ENCODE data around the gene MYCBP.
A peak's percentile ranks its signal among the peaks of the same experiment; 100 is the strongest.

MYCBP gene

DNA sequence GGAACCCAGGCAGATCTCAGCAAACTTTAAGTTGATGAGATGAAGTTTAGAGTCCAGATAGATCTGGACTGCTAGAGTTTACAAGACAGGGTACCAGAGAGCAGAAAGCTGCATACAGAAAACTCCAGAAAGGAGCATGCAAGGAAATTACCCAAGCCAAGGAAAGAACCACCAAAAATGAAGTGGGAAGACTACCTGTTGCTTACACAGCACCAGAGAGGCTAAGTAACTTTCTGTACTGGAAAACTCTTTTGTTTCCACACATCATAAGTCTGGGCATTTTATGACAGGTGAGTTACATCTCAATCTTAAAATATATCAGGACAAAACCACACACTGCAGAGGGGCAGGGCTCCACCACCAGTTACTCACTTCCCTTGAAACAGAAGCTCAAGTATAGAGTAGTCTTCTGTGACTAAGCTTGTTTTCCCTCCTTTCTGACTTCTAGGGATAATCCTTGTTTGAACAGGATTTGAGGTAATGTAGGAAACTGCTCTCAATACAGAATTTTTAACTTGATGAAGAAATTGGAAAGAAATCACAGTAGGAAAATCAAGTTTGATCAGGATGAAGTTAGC lies 25.6 kb upstream of the MYCBP start:
- no peak overlapping the region for H3K4me3 ChIP-seq (ENCODE audit: low read length in 2 of 2)
- no peak overlapping the region for H3K9ac ChIP-seq (ENCODE audit: low read depth in 1 of 2, low read length in 2 of 2)
- H3K27me3 ChIP-seq (ENCODE audit: control insufficient read depth in 2 of 2, insufficient read depth in 2 of 2, low read length in 2 of 2), result no peaks in the 10 kb centered on the region
- no peaks in the 10 kb centered on the region for H3K4me1 ChIP-seq (ENCODE audit: control insufficient read depth in 2 of 2, insufficient read depth in 2 of 2, low read length in 2 of 2)
- H3K36me3 ChIP-seq (ENCODE audit: control insufficient read depth in 2 of 2, insufficient read depth in 2 of 2, low read length in 2 of 2), result no peaks in the 10 kb centered on the region
- H3K9me3 ChIP-seq (ENCODE audit: control insufficient read depth in 2 of 2, low read length in 2 of 2), result no peaks in the 10 kb centered on the region
- H3K27ac ChIP-seq (ENCODE audit: low read depth in 2 of 2, low read length in 2 of 2), result no peak overlapping the region

DNA sequence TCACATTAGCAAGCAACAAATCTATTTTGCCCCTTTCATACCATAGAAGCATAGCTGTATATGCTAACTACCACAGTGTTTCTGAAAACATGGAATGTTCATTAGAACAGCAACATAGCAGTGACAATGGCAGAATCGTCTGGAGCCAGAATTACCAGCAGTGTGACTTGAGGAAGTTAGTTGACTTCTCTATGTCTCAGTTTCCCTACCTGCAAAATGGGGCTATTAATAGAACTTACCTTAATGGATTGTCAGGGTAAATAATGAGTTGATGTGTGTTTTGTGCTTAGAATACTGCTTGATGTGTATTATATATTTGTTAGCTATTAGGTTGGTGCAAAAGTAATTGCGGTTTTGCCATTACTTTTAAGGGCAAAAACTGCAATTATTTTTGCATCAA lies 23.0 kb upstream of the MYCBP start:
- H3K4me1 ChIP-seq (ENCODE audit: control insufficient read depth in 2 of 2, insufficient read depth in 2 of 2, low read length in 2 of 2), result no peaks in the 10 kb centered on the region
- H3K36me3 ChIP-seq (ENCODE audit: control insufficient read depth in 2 of 2, insufficient read depth in 2 of 2, low read length in 2 of 2), result peaks cover 0 to 5% of the 10 kb centered on the region in 2 donors
- no peak overlapping the region for H3K27ac ChIP-seq (ENCODE audit: low read depth in 2 of 2, low read length in 2 of 2)
- H3K9me3 ChIP-seq (ENCODE audit: control insufficient read depth in 2 of 2, low read length in 2 of 2), result no peaks in the 10 kb centered on the region
- no peak overlapping the region for H3K9ac ChIP-seq (ENCODE audit: low read depth in 1 of 2, low read length in 2 of 2)
- H3K27me3 ChIP-seq (ENCODE audit: control insufficient read depth in 2 of 2, insufficient read depth in 2 of 2, low read length in 2 of 2), result no peaks in the 10 kb centered on the region
- H3K4me3 ChIP-seq (ENCODE audit: low read length in 2 of 2), result no peak overlapping the region

DNA sequence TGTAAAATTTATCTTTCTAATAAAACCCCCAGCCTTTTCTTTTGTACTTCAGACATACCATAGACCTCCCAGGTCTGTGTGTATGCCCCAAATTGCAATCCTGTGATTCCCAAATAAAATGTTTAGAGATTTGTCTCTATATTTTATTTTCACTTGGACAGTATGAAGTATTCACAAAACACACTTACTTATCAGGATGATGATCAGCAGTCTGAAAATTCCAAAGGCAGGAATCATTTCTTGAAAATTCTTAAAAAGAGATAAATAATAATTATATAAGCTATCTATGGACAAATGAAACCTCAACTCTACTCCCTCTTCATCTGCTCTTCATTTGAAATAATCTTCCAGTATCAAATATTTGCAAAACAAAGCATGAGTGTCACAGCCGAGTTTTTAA lies 19.8 kb upstream of the MYCBP start:
- no peaks in the 10 kb centered on the region for H3K9me3 ChIP-seq (ENCODE audit: control insufficient read depth in 2 of 2, low read length in 2 of 2)
- H3K27ac ChIP-seq (ENCODE audit: low read depth in 2 of 2, low read length in 2 of 2), result no peak overlapping the region
- no peak overlapping the region for H3K9ac ChIP-seq (ENCODE audit: low read depth in 1 of 2, low read length in 2 of 2)
- H3K36me3 ChIP-seq (ENCODE audit: control insufficient read depth in 2 of 2, insufficient read depth in 2 of 2, low read length in 2 of 2), result peaks cover 0 to 10% of the 10 kb centered on the region in 2 donors
- H3K4me1 ChIP-seq (ENCODE audit: control insufficient read depth in 2 of 2, insufficient read depth in 2 of 2, low read length in 2 of 2), result no peaks in the 10 kb centered on the region
- H3K27me3 ChIP-seq (ENCODE audit: control insufficient read depth in 2 of 2, insufficient read depth in 2 of 2, low read length in 2 of 2), result no peaks in the 10 kb centered on the region
- no peak overlapping the region for H3K4me3 ChIP-seq (ENCODE audit: low read length in 2 of 2)

DNA sequence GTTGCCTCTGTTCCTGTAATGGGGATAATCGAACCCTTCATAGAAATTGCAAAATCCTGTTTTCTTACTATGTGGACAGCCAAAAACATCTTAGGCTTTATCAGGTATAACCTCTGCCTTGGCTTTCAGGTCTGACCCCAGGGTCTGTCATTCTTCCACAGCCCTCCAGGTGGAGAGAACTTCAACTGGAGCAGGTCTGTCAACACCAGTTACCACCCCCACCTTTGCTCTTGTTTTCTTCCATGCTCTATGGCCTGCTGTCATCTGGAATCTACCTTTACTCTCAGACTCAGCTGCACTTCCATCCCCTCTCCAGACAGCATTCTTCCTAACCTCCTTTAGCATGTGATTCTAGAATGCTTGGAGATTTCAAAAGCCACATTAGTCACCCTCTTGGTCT lies 18.6 kb upstream of the MYCBP start:
- Histone ChIP-seq H3K27ac (ENCODE audit: low read depth in 2 of 2, low read length in 2 of 2) (no peak overlapping the region), H3K9me3 (ENCODE audit: control insufficient read depth in 2 of 2, low read length in 2 of 2) (no peaks in the 10 kb centered on the region), H3K4me1 (ENCODE audit: control insufficient read depth in 2 of 2, insufficient read depth in 2 of 2, low read length in 2 of 2) (no peaks in the 10 kb centered on the region), H3K27me3 (ENCODE audit: control insufficient read depth in 2 of 2, insufficient read depth in 2 of 2, low read length in 2 of 2) (no peaks in the 10 kb centered on the region), H3K9ac (ENCODE audit: low read depth in 1 of 2, low read length in 2 of 2) (no peak overlapping the region), H3K4me3 (ENCODE audit: low read length in 2 of 2) (no peak overlapping the region), H3K36me3 (ENCODE audit: control insufficient read depth in 2 of 2, insufficient read depth in 2 of 2, low read length in 2 of 2) (peaks cover 0 to 10% of the 10 kb centered on the region in 2 donors)

DNA sequence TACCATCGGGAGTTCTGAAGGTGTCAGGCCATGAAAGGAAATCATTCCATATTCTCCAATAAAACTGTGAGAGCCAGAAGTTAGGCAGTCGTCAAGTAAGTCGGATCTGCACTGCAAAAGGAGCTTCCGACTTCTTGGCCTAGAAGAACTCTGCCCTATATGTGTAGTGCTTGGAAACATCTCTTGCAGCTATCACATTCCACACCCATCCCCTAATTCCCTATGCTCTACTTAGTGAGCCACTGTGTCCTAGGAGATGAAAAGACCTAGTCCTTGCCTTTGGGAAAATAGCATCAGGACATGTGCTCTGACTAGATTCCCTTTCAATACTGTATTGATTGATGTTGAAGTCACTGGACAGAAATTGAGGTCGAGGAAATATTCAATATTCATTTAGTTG lies 16.4 kb upstream of the MYCBP start:
- Histone ChIP-seq H3K36me3 (ENCODE audit: control insufficient read depth in 2 of 2, insufficient read depth in 2 of 2, low read length in 2 of 2) (peaks cover 0 to 10% of the 10 kb centered on the region in 2 donors), H3K27ac (ENCODE audit: low read depth in 2 of 2, low read length in 2 of 2) (no peak overlapping the region), H3K4me1 (ENCODE audit: control insufficient read depth in 2 of 2, insufficient read depth in 2 of 2, low read length in 2 of 2) (no peaks in the 10 kb centered on the region), H3K9me3 (ENCODE audit: control insufficient read depth in 2 of 2, low read length in 2 of 2) (no peaks in the 10 kb centered on the region), H3K9ac (ENCODE audit: low read depth in 1 of 2, low read length in 2 of 2) (no peak overlapping the region), H3K27me3 (ENCODE audit: control insufficient read depth in 2 of 2, insufficient read depth in 2 of 2, low read length in 2 of 2) (no peaks in the 10 kb centered on the region), H3K4me3 (ENCODE audit: low read length in 2 of 2) (no peak overlapping the region)

DNA sequence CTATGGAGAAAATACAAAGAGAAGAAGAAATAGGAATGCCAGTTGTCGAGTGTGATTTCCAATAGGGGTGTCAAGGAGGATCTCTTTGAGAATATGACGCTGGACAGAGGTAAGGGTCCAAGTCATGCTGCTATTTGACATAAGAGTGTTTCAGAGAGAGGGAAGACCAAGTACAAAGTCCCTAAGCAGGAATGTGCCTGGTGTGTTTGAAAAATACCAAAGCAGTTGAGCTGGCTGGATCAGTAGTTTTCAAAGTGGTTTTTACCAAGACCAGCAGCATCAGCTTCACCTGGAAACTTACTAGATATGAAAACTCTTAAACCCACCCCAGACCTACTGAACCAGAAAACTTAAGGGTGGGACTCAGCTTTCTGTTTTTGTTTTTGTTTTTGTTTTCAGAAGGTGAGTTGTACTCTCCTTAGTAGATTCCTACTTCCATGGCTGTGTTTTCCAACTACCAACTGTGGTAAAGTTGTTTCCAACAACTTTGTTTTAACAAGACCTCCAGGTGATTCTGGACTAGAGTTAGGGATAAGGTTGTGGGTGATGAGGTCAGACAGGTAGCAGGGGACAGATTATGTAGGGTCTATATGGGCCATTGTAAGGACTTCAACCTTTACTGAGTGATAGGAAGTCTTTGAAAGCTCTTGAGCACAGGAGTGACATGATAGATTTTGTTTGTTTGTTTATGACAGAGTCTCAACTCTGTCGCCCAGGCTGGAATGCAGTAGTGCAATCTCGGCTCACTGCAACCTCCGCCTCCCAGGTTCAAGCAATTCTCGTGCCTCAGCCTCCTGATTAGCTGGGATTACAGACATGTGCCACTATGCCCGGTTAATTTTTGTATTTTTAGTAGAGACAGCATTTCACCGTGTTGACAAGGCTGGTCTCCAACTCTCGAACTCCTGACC lies 15.5 kb upstream of the MYCBP start:
- Histone ChIP-seq H3K4me3 (ENCODE audit: low read length in 2 of 2) (no peak overlapping the region), H3K27ac (ENCODE audit: low read depth in 2 of 2, low read length in 2 of 2) (no peak overlapping the region), H3K9me3 (ENCODE audit: control insufficient read depth in 2 of 2, low read length in 2 of 2) (no peaks in the 10 kb centered on the region), H3K4me1 (ENCODE audit: control insufficient read depth in 2 of 2, insufficient read depth in 2 of 2, low read length in 2 of 2) (no peaks in the 10 kb centered on the region), H3K9ac (ENCODE audit: low read depth in 1 of 2, low read length in 2 of 2) (no peak overlapping the region), H3K27me3 (ENCODE audit: control insufficient read depth in 2 of 2, insufficient read depth in 2 of 2, low read length in 2 of 2) (no peaks in the 10 kb centered on the region), H3K36me3 (ENCODE audit: control insufficient read depth in 2 of 2, insufficient read depth in 2 of 2, low read length in 2 of 2) (peaks cover 0 to 10% of the 10 kb centered on the region in 2 donors)

DNA sequence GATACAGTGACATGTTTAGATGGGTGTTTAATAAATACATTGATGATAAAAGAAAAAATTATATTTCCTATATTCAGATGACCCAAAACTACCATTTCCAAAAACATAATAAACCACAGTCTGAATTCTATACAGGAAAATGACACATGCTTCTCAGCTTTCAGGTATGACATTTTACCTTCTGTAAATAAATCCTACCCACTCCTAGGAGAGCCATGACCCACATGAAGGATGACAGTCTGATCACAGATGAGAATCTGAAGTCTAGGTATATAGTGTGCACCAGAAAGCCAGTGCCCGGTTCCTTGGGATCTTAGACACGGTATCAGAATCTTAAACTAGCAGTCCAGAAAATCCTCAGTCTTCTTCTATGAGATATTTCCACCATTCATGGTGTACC lies 11.9 kb upstream of the MYCBP start:
- peaks cover 0 to 5% of the 10 kb centered on the region in 2 donors for H3K36me3 ChIP-seq (ENCODE audit: control insufficient read depth in 2 of 2, insufficient read depth in 2 of 2, low read length in 2 of 2)
- no peak overlapping the region for H3K9ac ChIP-seq (ENCODE audit: low read depth in 1 of 2, low read length in 2 of 2)
- H3K27me3 ChIP-seq (ENCODE audit: control insufficient read depth in 2 of 2, insufficient read depth in 2 of 2, low read length in 2 of 2), result no peaks in the 10 kb centered on the region

DNA sequence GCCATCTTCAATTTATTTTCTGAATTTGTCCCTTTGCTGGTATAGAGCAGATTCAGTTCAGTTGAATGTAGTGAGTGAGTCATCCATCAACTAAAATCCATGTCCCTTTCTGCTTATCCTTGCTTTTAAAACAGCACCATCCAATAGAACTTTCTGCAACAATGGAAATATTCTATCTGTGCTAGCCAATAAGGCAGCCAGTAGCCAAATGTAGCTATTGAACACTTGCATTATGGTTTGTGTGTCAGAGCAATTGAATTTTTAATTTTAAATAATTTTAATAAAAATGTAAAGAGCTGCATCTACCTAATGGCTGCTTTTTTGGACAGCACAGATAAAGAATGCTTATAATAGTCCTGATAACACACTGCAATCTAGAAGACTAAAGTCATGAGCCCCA lies 8.3 kb upstream of the MYCBP start, which contains the start of gene GJA9:
GJA9 (minus strand) TSS at position 101 of the 400 bp plus-strand sequence. CDS start 5,489 bp downstream, outside the sequence.
- H3K4me1 ChIP-seq (ENCODE audit: control insufficient read depth in 2 of 2, insufficient read depth in 2 of 2, low read length in 2 of 2), result no peaks in the 10 kb centered on the region
- H3K4me3 ChIP-seq (ENCODE audit: low read length in 2 of 2), result no peak within 1 kb of the TSS
- H3K27ac ChIP-seq (ENCODE audit: low read depth in 2 of 2, low read length in 2 of 2), result no peak within 1 kb of the TSS
- no peaks in the 10 kb centered on the region for H3K36me3 ChIP-seq (ENCODE audit: control insufficient read depth in 2 of 2, insufficient read depth in 2 of 2, low read length in 2 of 2)
- no peaks in the 10 kb centered on the region for H3K27me3 ChIP-seq (ENCODE audit: control insufficient read depth in 2 of 2, insufficient read depth in 2 of 2, low read length in 2 of 2)
- no peaks in the 10 kb centered on the region for H3K9me3 ChIP-seq (ENCODE audit: control insufficient read depth in 2 of 2, low read length in 2 of 2)
- H3K9ac ChIP-seq (ENCODE audit: low read depth in 1 of 2, low read length in 2 of 2), result no peak within 1 kb of the TSS

More for the DNA sequence above, 11.9 kb upstream of the MYCBP start:
- H3K27ac ChIP-seq (ENCODE audit: low read depth in 2 of 2, low read length in 2 of 2), result no peak overlapping the region
- no peaks in the 10 kb centered on the region for H3K4me1 ChIP-seq (ENCODE audit: control insufficient read depth in 2 of 2, insufficient read depth in 2 of 2, low read length in 2 of 2)
- H3K4me3 ChIP-seq (ENCODE audit: low read length in 2 of 2), result no peak overlapping the region
- no peaks in the 10 kb centered on the region for H3K9me3 ChIP-seq (ENCODE audit: control insufficient read depth in 2 of 2, low read length in 2 of 2)

DNA sequence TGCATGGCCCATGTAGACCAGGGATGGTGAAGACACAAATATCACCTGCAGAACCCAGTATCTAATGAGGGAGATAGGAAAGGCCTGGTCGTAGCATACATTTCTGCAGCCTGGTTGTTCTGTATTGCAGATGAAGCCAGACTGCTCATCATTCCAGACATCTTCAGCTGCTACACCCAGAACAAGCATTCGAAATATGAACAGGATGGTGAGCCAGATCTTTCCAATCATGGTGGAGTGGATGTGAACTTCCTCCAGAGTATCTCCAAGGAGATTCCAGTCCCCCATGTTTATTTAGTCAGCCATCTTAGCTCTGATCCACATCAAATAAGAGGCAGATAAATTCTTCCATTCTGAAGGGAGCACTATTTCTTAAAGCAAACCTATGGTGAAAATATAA lies 2.7 kb upstream of the MYCBP start:
- no peak overlapping the region for H3K4me3 ChIP-seq (ENCODE audit: low read length in 2 of 2)
- no peaks in the 10 kb centered on the region for H3K36me3 ChIP-seq (ENCODE audit: control insufficient read depth in 2 of 2, insufficient read depth in 2 of 2, low read length in 2 of 2)
- no peak overlapping the region for H3K9ac ChIP-seq (ENCODE audit: low read depth in 1 of 2, low read length in 2 of 2)
- H3K4me1 ChIP-seq (ENCODE audit: control insufficient read depth in 2 of 2, insufficient read depth in 2 of 2, low read length in 2 of 2), result peaks cover 8 to 13% of the 10 kb centered on the region in 2 donors
- H3K9me3 ChIP-seq (ENCODE audit: control insufficient read depth in 2 of 2, low read length in 2 of 2), result no peaks in the 10 kb centered on the region
- no peaks in the 10 kb centered on the region for H3K27me3 ChIP-seq (ENCODE audit: control insufficient read depth in 2 of 2, insufficient read depth in 2 of 2, low read length in 2 of 2)
- no peak overlapping the region for H3K27ac ChIP-seq (ENCODE audit: low read depth in 2 of 2, low read length in 2 of 2)

DNA sequence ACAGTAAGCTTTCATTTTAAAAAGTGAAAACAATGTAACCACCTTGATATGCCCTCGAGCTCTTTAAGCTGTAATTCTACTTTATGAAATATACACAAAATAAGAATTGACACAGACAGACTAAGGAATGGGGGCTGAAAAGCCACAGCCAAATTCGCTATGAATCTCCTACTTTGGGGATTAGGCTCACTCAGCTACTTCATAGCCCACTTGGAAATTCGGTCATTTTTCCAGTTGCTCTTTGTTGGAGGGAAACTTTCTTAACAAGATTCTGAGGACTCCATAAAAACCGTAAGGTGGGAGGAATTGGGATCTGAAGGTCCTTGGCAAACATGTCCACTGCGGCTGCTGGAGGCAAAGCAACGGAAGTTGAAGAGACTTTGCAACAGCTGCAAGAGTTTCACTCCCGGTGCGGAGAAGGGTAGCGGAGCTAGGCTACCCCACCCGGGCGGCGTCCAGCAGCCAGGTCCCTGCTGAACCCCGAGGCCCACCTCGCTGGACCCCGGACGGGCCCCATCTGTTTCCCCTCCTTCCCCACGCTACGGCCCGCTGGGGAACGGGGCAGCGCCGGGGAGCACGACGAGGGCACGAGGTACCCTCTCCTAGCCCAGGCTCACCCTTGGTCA lies 634 bp downstream of the MYCBP start:
- peaks cover 8 to 13% of the 10 kb centered on the region in 2 donors for H3K4me1 ChIP-seq (ENCODE audit: control insufficient read depth in 2 of 2, insufficient read depth in 2 of 2, low read length in 2 of 2)
- no peaks in the 10 kb centered on the region for H3K27me3 ChIP-seq (ENCODE audit: control insufficient read depth in 2 of 2, insufficient read depth in 2 of 2, low read length in 2 of 2)
- H3K36me3 ChIP-seq (ENCODE audit: control insufficient read depth in 2 of 2, insufficient read depth in 2 of 2, low read length in 2 of 2), result peaks cover 0 to 2% of the 10 kb centered on the region in 2 donors
- H3K27ac ChIP-seq (ENCODE audit: low read depth in 2 of 2, low read length in 2 of 2), result peak overlapping the region; percentile 37 to 65
- peak overlapping the region; percentile 76 to 77 for H3K9ac ChIP-seq (ENCODE audit: low read depth in 1 of 2, low read length in 2 of 2)
- H3K9me3 ChIP-seq (ENCODE audit: control insufficient read depth in 2 of 2, low read length in 2 of 2), result no peaks in the 10 kb centered on the region
- H3K4me3 ChIP-seq (ENCODE audit: low read length in 2 of 2), result peak overlapping the region; percentile 85 to 91
